ENCODE measurements around the gene DRAXIN.
A peak's percentile ranks its signal among the peaks of the same experiment; 100 is the strongest.

Gene DRAXIN

GRCh38 chr1:11738783-11739182 lies 47.3 kb downstream of the DRAXIN start:
- DNase-seq: peak; percentile 38 to 59 (median 54)

GRCh38 chr1:11740258-11741192 lies 49.0 kb downstream of the DRAXIN start:
- no peak for DNase-seq

- no peak for DNase-seq
Observed at GRCh38 chr1:11741482-11741881, 50.0 kb downstream of the DRAXIN start.

GRCh38 chr1:11741919-11742558 lies 50.5 kb downstream of the DRAXIN start:
- no peak for DNase-seq

- DNase-seq: no peak
Observed at GRCh38 chr1:11744287-11744686, 52.8 kb downstream of the DRAXIN start.

- DNase-seq: no peak
Observed at GRCh38 chr1:11746092-11746491, 54.6 kb downstream of the DRAXIN start.

GRCh38 chr1:11746795-11747487 lies 55.4 kb downstream of the DRAXIN start:
- DNase-seq: no peak

- no peak for DNase-seq
Observed at GRCh38 chr1:11748294-11749202, 57.0 kb downstream of the DRAXIN start.

- DNase-seq: peak; percentile 47 to 84 (median 64)
Observed at GRCh38 chr1:11749203-11749689, 57.7 kb downstream of the DRAXIN start.

- no peak for DNase-seq
Observed at GRCh38 chr1:11749996-11750395, 58.5 kb downstream of the DRAXIN start.

GRCh38 chr1:11751087-11751486 lies 59.6 kb downstream of the DRAXIN start:
- no peak for DNase-seq

- DNase-seq: no peak
Observed at GRCh38 chr1:11752359-11753088, 61.0 kb downstream of the DRAXIN start.

GRCh38 chr1:11753555-11754208 lies 62.2 kb downstream of the DRAXIN start:
- no peak for DNase-seq

- DNase-seq: no peak
Observed at GRCh38 chr1:11757047-11757446, 65.5 kb downstream of the DRAXIN start.

- DNase-seq: no peak
Observed at GRCh38 chr1:11759791-11760190, 68.3 kb downstream of the DRAXIN start.

GRCh38 chr1:11761285-11761684 lies 69.8 kb downstream of the DRAXIN start:
- no peak for DNase-seq

GRCh38 chr1:11761988-11762406 lies 70.5 kb downstream of the DRAXIN start, which contains the start of gene C1orf167:
TSS of gene C1orf167 (plus strand) at chr1:11762193. CDS start at chr1:11764401, 2,208 bp downstream.
- peak in 1 of 3 donors; percentile 33 for DNase-seq

GRCh38 chr1:11764115-11764514 lies 72.6 kb downstream of the DRAXIN start:
- no peak for DNase-seq

GRCh38 chr1:11764519-11764918 lies 73.0 kb downstream of the DRAXIN start:
- no peak for DNase-seq

- DNase-seq: no peak
Observed at GRCh38 chr1:11765661-11766428, 74.3 kb downstream of the DRAXIN start.
